ENCODE results near the gene BPIFB2. TPM values are rescaled to one million over a fixed set of nuclear protein-coding genes. Genes with fewer than 3 reads are reported as not detected.

Gene BPIFB2
- polyA plus RNA-seq, 1 experiment: not detected

DNA sequence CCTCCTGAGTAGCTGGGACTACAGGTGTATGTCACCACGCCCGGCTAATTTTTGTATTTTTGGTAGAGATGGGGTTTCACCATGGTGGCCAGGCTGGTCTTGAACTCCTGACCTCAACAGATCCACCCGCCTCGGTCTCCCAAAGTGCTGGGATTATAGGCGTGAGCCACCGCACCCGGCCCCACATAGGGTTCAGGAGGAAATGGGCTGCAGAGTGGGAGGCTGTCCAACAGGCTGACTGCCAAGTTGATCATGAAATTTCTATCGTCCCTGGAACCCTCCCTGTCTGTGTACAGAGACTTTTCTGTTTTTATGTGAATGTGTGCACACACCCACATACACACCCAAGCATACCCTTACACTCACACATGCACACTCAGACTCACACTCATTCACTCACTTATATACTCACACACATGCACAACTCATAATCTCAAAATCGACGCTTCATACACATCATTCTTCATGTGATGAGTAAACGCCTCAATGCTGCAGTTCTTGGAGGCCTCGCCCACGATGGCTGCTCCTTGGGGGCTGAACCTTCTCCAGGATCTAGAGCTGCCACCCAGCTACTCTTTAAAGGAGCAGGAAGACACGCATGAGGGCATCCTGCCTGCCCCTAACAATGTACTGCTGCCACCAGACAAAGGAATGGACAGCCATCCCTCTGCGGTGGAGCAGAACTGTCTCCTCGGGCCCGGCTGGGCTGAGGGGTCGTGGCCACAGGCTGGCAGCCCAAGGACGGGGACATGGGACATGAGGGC lies 38.8 kb upstream of the BPIFB2 start:
- TF ChIP-seq, protein P1, sequence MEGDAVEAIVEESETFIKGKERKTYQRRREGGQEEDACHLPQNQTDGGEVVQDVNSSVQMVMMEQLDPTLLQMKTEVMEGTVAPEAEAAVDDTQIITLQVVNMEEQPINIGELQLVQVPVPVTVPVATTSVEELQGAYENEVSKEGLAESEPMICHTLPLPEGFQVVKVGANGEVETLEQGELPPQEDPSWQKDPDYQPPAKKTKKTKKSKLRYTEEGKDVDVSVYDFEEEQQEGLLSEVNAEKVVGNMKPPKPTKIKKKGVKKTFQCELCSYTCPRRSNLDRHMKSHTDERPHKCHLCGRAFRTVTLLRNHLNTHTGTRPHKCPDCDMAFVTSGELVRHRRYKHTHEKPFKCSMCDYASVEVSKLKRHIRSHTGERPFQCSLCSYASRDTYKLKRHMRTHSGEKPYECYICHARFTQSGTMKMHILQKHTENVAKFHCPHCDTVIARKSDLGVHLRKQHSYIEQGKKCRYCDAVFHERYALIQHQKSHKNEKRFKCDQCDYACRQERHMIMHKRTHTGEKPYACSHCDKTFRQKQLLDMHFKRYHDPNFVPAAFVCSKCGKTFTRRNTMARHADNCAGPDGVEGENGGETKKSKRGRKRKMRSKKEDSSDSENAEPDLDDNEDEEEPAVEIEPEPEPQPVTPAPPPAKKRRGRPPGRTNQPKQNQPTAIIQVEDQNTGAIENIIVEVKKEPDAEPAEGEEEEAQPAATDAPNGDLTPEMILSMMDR (IDR thresholded peaks at IDR 0.05; ENCODE audit: insufficient read depth, low read depth, low read length): no peak
- H3K27me3 ChIP-seq (ENCODE audit: control insufficient read depth, insufficient read depth, low read length): no peaks in the 10 kb centered on the region; the same call in 1 of the 2 replicates
- DNase-seq (ENCODE audit: low read depth): no peak
- no peaks in the 10 kb centered on the region for H3K36me3 ChIP-seq (ENCODE audit: control insufficient read depth, insufficient read depth, low read length)
- no peak overlapping the region for H3K4me3 ChIP-seq (ENCODE audit: low read depth, low read length)
- POLR2A ChIA-PET: no interaction called here
- CTCF ChIA-PET: interaction anchor here (2.0 kb wide), 1 partner anchor 23 kb away, joined by 5 read pairs; no protein-coding TSS in a partner anchor

DNA sequence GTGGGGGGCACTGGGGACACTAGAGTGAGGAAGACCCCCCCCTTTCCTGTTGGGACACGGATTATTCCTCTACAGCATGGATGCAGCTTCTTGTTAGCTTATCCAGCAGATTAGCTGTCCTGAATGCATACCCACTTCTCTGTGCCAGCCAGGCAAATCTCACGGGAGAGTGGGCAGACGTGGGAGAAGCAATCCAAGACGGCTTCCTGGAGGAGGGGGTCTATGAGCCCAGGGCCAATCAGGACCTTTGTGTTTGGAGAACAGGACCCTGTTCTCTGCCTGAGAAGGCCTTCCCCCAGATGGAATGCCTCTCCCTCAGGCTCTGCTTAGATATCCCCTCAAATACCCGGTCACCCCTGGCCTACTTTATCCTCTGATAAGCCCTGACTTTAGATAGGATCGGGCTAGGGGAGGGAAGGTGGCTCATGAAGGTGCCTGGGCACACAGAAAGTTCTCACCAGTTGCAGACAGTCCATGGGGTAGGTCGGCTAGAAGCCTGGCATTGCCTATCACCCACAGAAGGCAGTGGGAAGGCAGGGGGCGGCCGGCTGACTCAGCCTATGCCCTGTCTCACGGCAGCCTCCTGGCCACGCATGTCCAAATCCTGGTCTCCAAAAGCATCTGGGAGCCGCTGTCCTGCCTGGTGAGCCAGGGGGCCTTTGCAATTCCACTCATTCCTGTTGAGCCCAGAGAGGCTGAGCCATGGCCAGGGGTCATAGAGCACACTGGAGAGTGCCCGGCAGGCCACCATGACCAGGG lies 38.0 kb upstream of the BPIFB2 start:
- Histone ChIP-seq H3K4me3 (ENCODE audit: low read depth, low read length) (no peak overlapping the region), H3K36me3 (ENCODE audit: control insufficient read depth, insufficient read depth, low read length) (no peaks in the 10 kb centered on the region), H3K27me3 (ENCODE audit: control insufficient read depth, insufficient read depth, low read length) (peaks cover 2% of the 10 kb centered on the region; the same call in 1 of the 2 replicates)
- DNase-seq (ENCODE audit: low read depth): no peak
- POLR2A ChIA-PET: no interaction called here
- TF ChIP-seq, protein P1 (IDR thresholded peaks at IDR 0.05; ENCODE audit: insufficient read depth, low read depth, low read length): no peak
- CTCF ChIA-PET: no interaction called here

DNA sequence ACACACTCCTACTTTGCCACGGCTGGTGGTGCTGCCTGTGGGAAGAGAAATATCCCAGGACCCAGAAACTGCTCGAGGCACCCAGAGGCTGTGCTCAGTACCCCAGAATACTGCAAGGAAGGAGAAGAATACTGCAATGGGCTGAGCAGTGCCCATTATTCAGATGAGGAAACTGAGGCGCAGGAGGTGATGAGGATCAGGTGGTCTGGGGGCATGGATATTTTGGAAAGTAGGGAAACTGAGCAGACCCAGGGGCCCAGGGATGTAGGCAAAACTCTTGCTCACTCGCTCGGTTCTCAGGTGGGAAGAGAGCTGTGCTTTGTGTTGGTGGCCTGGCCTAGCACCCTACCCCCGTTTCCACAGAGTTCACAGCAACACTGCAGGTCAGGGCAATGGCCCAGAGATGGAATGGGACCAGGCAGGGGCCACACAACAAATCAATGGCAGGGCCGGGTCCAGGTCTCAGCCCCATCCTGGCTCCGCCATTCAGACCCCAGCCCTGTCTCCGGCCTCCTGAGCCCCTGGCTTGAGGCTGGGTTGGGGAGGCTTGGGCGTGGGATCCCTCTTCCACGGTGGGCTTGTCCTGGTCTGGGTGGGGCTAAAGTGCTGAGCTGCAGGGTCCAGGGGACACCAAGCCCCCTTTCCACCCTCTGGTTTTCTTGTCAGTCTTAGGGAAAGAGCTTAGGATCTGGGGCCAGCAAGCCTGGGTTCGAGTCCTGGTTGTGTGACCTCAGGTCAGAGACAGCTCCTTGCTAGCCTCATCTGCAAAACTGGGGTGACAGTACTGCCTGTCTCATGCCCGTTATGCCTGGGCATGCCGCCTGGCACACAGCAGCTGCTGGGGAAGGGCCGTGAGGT lies 37.2 kb upstream of the BPIFB2 start:
- H3K27me3 ChIP-seq (ENCODE audit: control insufficient read depth, insufficient read depth, low read length): peaks cover 2% of the 10 kb centered on the region; the same call in 1 of the 2 replicates
- TF ChIP-seq, protein P1 (IDR thresholded peaks at IDR 0.05; ENCODE audit: insufficient read depth, low read depth, low read length): no peak

DNA sequence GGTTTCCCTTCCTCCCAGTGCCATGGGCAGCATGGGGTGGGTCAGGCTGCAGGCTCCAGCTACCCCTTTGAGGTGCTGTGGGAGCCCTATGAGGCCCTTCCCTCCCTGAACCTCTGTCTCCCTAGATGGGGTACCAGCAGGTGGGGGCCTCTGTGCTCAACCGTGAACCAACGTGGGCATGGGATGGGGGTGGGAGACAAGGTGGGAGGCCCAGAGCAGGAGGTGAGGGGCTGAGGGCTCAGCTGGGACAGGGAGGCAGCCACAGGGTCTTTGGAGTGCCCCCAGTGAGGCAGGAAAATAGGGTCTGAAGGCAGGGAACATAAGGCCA lies 36.6 kb upstream of the BPIFB2 start:
- ChIA-PET POLR2A (no interaction called here), CTCF (no interaction called here)
- H3K36me3 ChIP-seq (ENCODE audit: control insufficient read depth, insufficient read depth, low read length): no peaks in the 10 kb centered on the region

More for the DNA sequence above, 37.2 kb upstream of the BPIFB2 start:
- POLR2A ChIA-PET: no interaction called here
- Histone ChIP-seq H3K4me3 (ENCODE audit: low read depth, low read length) (no peak overlapping the region), H3K36me3 (ENCODE audit: control insufficient read depth, insufficient read depth, low read length) (no peaks in the 10 kb centered on the region)
- CTCF ChIA-PET: no interaction called here
- DNase-seq (ENCODE audit: low read depth): no peak

More for the DNA sequence above, 36.6 kb upstream of the BPIFB2 start:
- TF ChIP-seq, protein P1 (IDR thresholded peaks at IDR 0.05; ENCODE audit: insufficient read depth, low read depth, low read length): no peak
- Histone ChIP-seq H3K4me3 (ENCODE audit: low read depth, low read length) (no peak overlapping the region), H3K27me3 (ENCODE audit: control insufficient read depth, insufficient read depth, low read length) (peaks cover 2% of the 10 kb centered on the region; the same call in 1 of the 2 replicates)
- no peak for DNase-seq (ENCODE audit: low read depth)

Data from BJ (cell line).